Hepatocyte (in vitro differentiated cells): ENCODE results near the gene DSCAML1.

Source experiments
- EZH2 ChIP-seq: fragments of 200-600 bp; sonication (generic); IDR thresholded peaks from 2 replicates; pipeline ENCODE4 v1.6.1; 2016; ENCODE audit warnings: antibody characterized with exemption, mild to moderate bottlenecking, borderline replicate concordance
- EZH2phosphoT487 ChIP-seq: fragments of 200-600 bp; sonication (generic); IDR thresholded peaks from one replicate; pipeline ENCODE4 v1.6.1; 2018; ENCODE audit warnings: antibody characterized with exemption, mild to moderate bottlenecking, low read depth, moderate library complexity; ENCODE audit not compliant: unreplicated experiment, severe bottlenecking
- TF ChIP-seq, protein P1 (sequence below): fragments of 200-600 bp; sonication (generic); IDR thresholded peaks from 2 replicates; pipeline ENCODE4 v1.5.1; 2016; ENCODE audit warnings: antibody characterized with exemption, mild to moderate bottlenecking; ENCODE audit not compliant: poor library complexity

DNA sequence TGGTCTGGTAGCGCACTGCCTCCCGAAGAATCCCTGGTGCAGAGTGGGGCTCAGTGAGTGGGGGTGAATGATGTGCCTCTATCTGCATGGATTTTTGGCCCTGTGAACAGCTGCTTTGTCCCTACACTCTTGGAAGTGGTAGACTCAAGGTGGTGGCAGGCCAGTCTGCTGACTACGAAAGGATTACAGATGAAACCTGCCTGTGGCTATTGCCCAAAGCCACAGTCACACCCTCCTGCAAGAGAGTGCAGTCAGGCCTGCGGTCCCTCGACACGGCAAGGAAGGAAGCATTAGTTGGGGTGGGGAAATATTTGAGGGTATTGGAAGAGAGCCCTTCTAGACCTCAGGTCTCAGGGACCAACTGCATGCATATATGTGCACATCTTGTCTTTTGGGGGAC, 63.7 kb downstream of the DSCAML1 start:
- TF ChIP-seq, protein P1, sequence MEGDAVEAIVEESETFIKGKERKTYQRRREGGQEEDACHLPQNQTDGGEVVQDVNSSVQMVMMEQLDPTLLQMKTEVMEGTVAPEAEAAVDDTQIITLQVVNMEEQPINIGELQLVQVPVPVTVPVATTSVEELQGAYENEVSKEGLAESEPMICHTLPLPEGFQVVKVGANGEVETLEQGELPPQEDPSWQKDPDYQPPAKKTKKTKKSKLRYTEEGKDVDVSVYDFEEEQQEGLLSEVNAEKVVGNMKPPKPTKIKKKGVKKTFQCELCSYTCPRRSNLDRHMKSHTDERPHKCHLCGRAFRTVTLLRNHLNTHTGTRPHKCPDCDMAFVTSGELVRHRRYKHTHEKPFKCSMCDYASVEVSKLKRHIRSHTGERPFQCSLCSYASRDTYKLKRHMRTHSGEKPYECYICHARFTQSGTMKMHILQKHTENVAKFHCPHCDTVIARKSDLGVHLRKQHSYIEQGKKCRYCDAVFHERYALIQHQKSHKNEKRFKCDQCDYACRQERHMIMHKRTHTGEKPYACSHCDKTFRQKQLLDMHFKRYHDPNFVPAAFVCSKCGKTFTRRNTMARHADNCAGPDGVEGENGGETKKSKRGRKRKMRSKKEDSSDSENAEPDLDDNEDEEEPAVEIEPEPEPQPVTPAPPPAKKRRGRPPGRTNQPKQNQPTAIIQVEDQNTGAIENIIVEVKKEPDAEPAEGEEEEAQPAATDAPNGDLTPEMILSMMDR = no peak
- no peak for TF ChIP-seq EZH2
- no peak for TF ChIP-seq EZH2phosphoT487
